Natural killer cell (primary cell): ENCODE measurements around the gene MTERF1. TPM values are rescaled to one million over a fixed set of nuclear protein-coding genes. Genes with fewer than 3 reads are reported as not detected.

Source experiments
- ATAC-seq, 3 donors: fragments of 150-1000 bp in 2 of 3; fragments of 200-7000 bp in 1 of 3; cut with Tn5 transposase; 1 replicate in 1 of 3; 2 replicates in 2 of 3; pipeline ENCODE4 v1.10.0; 2021; ENCODE audit warnings: mild to moderate bottlenecking in 2 of 3, moderate library complexity in 2 of 3
- DNase-seq, 2 donors: peaks; one replicate each; pipeline versions ENCODE4 v3.0.0 to v3.0.0-alpha.2; 2013 to 2021; ENCODE audit warnings: mixed read lengths in 1 of 2
- H3K27ac ChIP-seq: one replicate; pipeline ENCODE4 v1.5.1; 2013; ENCODE audit warnings: mild to moderate bottlenecking, low read length
- H3K27me3 ChIP-seq: one replicate; pipeline ENCODE4 v1.6.1; 2013; ENCODE audit warnings: low read length; ENCODE audit not compliant: control insufficient read depth, insufficient read depth
- H3K36me3 ChIP-seq: one replicate; pipeline ENCODE4 v1.6.1; 2013; ENCODE audit warnings: low read length; ENCODE audit not compliant: control insufficient read depth, insufficient read depth
- H3K4me1 ChIP-seq: one replicate; pipeline ENCODE4 v1.6.1; 2013; ENCODE audit warnings: low read length; ENCODE audit not compliant: control insufficient read depth, insufficient read depth
- H3K4me3 ChIP-seq: one replicate; pipeline ENCODE4 v1.5.1; 2013; ENCODE audit warnings: low read length
- H3K9me3 ChIP-seq: one replicate; pipeline ENCODE4 v1.6.1; 2013; ENCODE audit warnings: low read length; ENCODE audit not compliant: control insufficient read depth, insufficient read depth
- H3K27ac Mint-ChIP-seq, 2 donors: one replicate each; pipeline ENCODE4 v1.8.0; 2022; ENCODE audit warnings: mild to moderate bottlenecking in 2 of 2, mixed read lengths in 2 of 2, moderate library complexity in 1 of 2
- H3K27me3 Mint-ChIP-seq, 2 donors: one replicate each; pipeline ENCODE4 v1.8.0; 2022; ENCODE audit warnings: low read depth in 2 of 2, mixed read lengths in 2 of 2
- H3K36me3 Mint-ChIP-seq: one replicate; pipeline ENCODE4 v1.8.0; 2022; ENCODE audit warnings: mixed read lengths
- H3K4me1 Mint-ChIP-seq, 2 donors: one replicate each; pipeline ENCODE4 v1.8.0; 2022; ENCODE audit warnings: mixed read lengths in 2 of 2
- H3K4me3 Mint-ChIP-seq: one replicate; pipeline ENCODE4 v1.8.0; 2022; ENCODE audit warnings: mild to moderate bottlenecking, moderate library complexity, mixed read lengths
- H3K9me3 Mint-ChIP-seq, 2 donors: one replicate each; pipeline ENCODE4 v1.8.0; 2022; ENCODE audit warnings: mixed read lengths in 2 of 2
- CTCF ChIP-seq: fragments of 200-600 bp; IDR thresholded peaks from one replicate; pipeline ENCODE4 v1.8.0; 2022; ENCODE audit warnings: antibody characterized with exemption
- WGBS: methylation state at CpG from one replicate; pipeline ENCODE4 v1.1.7; 2013; ENCODE audit warnings: missing lambda C conversion rate; ENCODE audit not compliant: insufficient coverage; 5-methylcytosine and 5-hydroxymethylcytosine counted together
- intact Hi-C: fragments of 100-400 bp; cut with micrococcal nuclease; formaldehyde crosslinking; loops from one replicate; pipeline ENCODE4 v1.14.2; 2022
- total RNA-seq, 4 donors: library from RNA; stranded (reverse); fragments of 120-200 nt in 1 of 4; gene quantifications; one replicate each; pipeline versions ENCODE4 v1.2.3 to v1.2.4, GENCODE V29; 2013 to 2022

Gene MTERF1
- total RNA-seq, 3 donors from 2014 or later (not counting 1 experiment from before 2014, with no cell fraction given): 15.7 to 20.0 (median 19.0) TPM

- 67% methylated on average over 2 of the region's 2 CpGs for WGBS
- ATAC-seq (no peak), DNase-seq (no peak)
- no peaks in the 10 kb centered on the region for H3K36me3 ChIP-seq
- H3K4me3 Mint-ChIP-seq: no peak overlapping the region
- H3K4me1 ChIP-seq: no peaks in the 10 kb centered on the region
- no peaks in the 10 kb centered on the region for H3K36me3 Mint-ChIP-seq
- intact Hi-C loops: loop anchor here (10.0 kb wide), 1 partner anchor 609 kb away; the partner anchor contains the start of gene GATAD1
- H3K27me3 ChIP-seq: no peaks in the 10 kb centered on the region
- H3K27ac Mint-ChIP-seq: no peak overlapping the region
- no peaks in the 10 kb centered on the region for H3K27me3 Mint-ChIP-seq
- H3K4me3 ChIP-seq: no peak overlapping the region
- no peaks in the 10 kb centered on the region for H3K9me3 Mint-ChIP-seq
- TF ChIP-seq CTCF: no peak
- no peaks in the 10 kb centered on the region for H3K9me3 ChIP-seq
- no peak overlapping the region for H3K27ac ChIP-seq
- H3K4me1 Mint-ChIP-seq: no peaks in the 10 kb centered on the region
Observed at GRCh38 chr7:91835826-91836368, 44.6 kb downstream of the MTERF1 start.

DNA sequence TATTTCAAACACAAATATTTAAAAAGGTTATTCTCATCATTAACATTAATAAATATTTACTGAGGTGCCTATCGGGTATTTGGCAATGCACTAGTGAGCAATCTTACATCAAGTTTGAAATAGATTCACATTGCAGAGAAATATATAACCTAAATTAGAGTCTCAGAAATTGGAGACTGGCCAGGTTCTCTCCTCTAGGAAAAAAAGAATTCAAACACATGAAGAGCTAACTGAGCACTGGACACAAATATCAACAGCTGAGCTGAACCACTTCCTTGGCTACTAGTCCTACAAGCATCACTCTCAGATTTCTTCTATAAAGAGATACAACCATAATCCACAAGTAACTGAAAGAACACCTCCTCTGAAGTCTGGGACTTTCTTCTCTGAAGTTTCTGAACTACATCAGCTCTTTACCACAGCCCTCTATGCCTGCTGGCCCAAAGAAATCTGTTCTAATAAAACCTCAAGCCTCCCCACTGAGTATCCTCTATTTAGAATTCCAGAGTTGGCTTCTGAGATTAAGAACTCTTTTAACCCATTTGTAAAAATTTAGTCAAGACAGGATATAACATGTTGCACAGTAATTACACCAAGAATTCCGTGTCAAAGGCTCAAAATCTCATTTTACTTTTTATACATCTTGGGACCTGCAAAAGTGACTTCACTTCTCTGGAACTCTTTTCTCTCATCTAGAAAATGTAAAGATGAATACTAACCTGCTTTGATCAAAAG lies 45.2 kb downstream of the MTERF1 start:
- no peak for TF ChIP-seq CTCF
- no peaks in the 10 kb centered on the region for H3K4me1 Mint-ChIP-seq
- H3K36me3 Mint-ChIP-seq: no peaks in the 10 kb centered on the region
- H3K27me3 ChIP-seq: no peaks in the 10 kb centered on the region
- DNase-seq (no peak), ATAC-seq (no peak)
- H3K9me3 ChIP-seq: no peaks in the 10 kb centered on the region
- no peaks in the 10 kb centered on the region for H3K9me3 Mint-ChIP-seq
- H3K4me1 ChIP-seq: no peaks in the 10 kb centered on the region
- H3K36me3 ChIP-seq: no peaks in the 10 kb centered on the region
- H3K27me3 Mint-ChIP-seq: no peaks in the 10 kb centered on the region
- intact Hi-C loops: loop anchor here (10.0 kb wide), 1 partner anchor 610 kb away; the partner anchor contains the start of gene GATAD1
- WGBS: 100% methylated on average over 1 of the region's 2 CpGs
- H3K4me3 Mint-ChIP-seq: no peak overlapping the region
- no peak overlapping the region for H3K27ac ChIP-seq
- no peak overlapping the region for H3K27ac Mint-ChIP-seq
- H3K4me3 ChIP-seq: no peak overlapping the region

GRCh38 chr7:91832493-91833045 lies 47.9 kb downstream of the MTERF1 start:
- no peaks in the 10 kb centered on the region for H3K4me1 Mint-ChIP-seq
- ATAC-seq (no peak), DNase-seq (no peak)
- no peaks in the 10 kb centered on the region for H3K9me3 Mint-ChIP-seq
- intact Hi-C loops: loop anchor here (10.0 kb wide), 1 partner anchor 612 kb away; the partner anchor contains the start of gene GATAD1
- no peaks in the 10 kb centered on the region for H3K27me3 ChIP-seq
- H3K36me3 Mint-ChIP-seq: no peaks in the 10 kb centered on the region
- H3K4me1 ChIP-seq: no peaks in the 10 kb centered on the region
- H3K4me3 ChIP-seq: no peak overlapping the region
- no peaks in the 10 kb centered on the region for H3K27me3 Mint-ChIP-seq
- H3K27ac Mint-ChIP-seq: no peak overlapping the region
- H3K36me3 ChIP-seq: no peaks in the 10 kb centered on the region
- 86% methylated on average over 4 of the region's 7 CpGs for WGBS
- no peaks in the 10 kb centered on the region for H3K9me3 ChIP-seq
- H3K4me3 Mint-ChIP-seq: no peak overlapping the region
- no peak for TF ChIP-seq CTCF
- no peak overlapping the region for H3K27ac ChIP-seq
